GM10266 (cell line): ENCODE data around the gene ZNF430.
"Not testable (repeated sequence)": the region's sequence is repeated elsewhere in the genome, so short reads cannot be mapped to it uniquely, and the experiment has no call there.

Experiments used
- DNase-seq: peaks from one replicate; pipeline ENCODE4 v3.0.0; 2012; ENCODE audit errors: extremely low spot score
- TF ChIP-seq, protein P1 (sequence below): IDR thresholded peaks from 2 replicates; pipeline ENCODE4 v1.5.1; 2012; ENCODE audit warnings: mild to moderate bottlenecking, low read depth; ENCODE audit not compliant: control insufficient read depth, insufficient read depth; ENCODE audit errors: missing control alignments

ZNF430 gene

DNA sequence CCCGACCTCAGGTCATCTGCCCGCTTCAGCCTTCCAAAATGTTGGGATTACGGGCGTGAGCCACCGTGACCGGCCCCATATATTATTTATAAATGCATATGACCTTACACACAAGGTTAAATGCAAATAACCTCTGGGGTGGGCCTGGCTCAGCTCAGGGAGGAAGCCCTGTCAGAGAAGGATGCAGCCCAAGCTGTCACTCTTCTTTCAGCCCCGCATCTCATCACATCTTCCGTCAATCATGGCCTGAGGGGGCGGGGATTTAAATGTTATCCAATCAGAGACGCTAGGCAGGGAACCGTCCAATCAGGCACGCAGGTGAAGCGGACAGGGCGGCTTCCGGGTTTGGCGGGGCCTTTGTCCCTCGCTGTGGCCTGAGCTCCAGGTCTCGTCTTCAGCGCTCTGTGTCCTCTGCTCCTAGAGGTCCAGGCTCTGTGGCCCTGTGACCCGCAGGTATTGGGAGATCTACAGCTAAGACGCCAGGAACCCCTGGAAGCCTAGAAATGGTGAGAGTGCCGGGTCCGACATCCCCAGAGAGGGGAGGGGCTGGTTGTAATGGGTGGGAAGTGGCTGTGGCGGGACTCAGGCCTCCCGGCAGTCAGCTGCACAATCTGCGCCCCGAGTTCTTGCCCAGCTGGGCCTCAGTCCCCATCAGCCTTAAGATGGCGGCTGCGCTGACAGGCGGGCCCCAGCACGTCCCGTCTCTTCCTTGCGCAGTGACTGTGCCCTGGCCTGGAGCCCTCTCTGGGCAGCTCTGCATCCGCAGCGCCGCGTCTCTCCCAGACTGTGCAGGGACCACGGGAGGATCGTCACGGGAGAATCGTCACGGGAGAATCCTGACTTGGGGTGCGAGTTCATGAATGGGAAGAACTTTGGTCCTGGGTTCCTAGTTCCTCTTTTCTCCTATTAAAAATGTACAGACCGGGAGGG is at the start of gene ZNF430:
ZNF430 (plus strand) TSS at position 360 of the 930 bp plus-strand sequence; CDS start at position 504, 144 bp downstream.
- DNase-seq, result peak; percentile 84
- TF ChIP-seq, protein P1, sequence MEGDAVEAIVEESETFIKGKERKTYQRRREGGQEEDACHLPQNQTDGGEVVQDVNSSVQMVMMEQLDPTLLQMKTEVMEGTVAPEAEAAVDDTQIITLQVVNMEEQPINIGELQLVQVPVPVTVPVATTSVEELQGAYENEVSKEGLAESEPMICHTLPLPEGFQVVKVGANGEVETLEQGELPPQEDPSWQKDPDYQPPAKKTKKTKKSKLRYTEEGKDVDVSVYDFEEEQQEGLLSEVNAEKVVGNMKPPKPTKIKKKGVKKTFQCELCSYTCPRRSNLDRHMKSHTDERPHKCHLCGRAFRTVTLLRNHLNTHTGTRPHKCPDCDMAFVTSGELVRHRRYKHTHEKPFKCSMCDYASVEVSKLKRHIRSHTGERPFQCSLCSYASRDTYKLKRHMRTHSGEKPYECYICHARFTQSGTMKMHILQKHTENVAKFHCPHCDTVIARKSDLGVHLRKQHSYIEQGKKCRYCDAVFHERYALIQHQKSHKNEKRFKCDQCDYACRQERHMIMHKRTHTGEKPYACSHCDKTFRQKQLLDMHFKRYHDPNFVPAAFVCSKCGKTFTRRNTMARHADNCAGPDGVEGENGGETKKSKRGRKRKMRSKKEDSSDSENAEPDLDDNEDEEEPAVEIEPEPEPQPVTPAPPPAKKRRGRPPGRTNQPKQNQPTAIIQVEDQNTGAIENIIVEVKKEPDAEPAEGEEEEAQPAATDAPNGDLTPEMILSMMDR, result no peak

DNA sequence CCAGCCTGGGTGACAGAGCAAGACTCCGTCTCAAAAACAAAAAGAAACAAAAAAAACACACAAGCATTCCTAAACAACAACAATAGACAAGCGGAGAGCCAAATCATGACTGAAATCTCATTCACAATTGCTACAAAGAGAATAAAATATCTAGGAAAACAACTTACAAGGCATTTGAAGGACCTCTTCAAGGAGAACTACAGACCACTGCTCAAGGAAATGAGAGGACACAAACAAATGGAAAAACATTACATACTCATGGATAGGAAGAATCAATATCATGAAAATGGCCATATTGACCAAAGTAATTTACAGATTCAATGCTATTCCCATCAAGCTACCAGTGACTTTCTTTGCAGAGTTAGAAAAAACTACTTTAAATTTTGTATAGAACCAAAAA is 27.7 kb upstream of the ZNF430 start:
- not testable (repeated sequence) for DNase-seq

DNA sequence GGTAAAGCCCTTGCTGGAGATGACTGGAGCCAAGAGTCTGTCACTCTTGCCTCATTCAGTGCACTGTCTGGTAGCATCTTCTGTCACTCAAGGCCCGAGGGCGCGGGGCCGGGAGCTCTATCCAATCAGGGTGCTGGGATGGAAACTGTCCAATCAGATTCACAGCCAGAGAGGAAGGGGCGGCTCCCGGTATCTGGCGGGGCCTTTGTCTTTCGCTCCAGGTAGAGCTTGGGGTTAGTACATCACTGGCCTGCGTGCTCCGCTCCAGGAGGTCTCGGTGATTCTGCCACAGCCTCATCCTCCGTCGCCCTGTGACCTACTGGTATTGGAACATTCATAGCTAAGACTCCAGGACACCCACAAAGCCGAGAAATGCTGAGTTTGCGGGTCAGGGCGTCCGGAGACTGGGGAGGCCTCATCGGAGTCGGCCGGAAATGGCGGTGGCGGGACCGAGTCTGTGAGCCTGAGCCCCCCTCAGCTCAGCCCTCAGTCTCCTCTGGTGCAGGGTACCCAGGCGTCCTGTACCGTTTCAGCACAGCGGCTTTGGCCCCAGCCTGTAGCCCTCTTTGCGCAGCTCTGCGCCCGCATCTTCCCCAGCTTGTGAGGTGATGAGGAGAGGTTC is 20.6 kb upstream of the ZNF430 start:
- peak; percentile 55 for DNase-seq
- TF ChIP-seq, protein P1, result no peak

DNA sequence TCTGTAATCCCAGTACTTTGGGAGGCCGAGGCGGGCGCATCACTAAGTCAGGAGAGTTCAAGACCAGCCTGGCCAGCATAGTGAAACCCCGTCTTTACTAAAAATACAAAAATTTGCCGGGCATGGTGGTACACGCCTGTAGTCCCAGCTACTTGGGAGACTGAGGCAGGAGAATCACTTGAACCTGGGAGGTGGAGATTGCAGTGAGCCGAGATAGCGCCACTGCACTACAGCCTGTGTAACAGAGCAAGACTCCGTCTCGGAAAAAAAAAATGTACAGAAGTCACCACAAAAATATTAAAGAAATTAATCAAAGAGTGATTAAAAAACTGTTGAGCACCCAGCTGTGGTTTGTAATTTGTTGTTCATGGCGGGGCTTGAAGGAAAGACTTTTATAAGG is 781 bp downstream of the ZNF430 start:
- DNase-seq, result not testable (repeated sequence)

DNA sequence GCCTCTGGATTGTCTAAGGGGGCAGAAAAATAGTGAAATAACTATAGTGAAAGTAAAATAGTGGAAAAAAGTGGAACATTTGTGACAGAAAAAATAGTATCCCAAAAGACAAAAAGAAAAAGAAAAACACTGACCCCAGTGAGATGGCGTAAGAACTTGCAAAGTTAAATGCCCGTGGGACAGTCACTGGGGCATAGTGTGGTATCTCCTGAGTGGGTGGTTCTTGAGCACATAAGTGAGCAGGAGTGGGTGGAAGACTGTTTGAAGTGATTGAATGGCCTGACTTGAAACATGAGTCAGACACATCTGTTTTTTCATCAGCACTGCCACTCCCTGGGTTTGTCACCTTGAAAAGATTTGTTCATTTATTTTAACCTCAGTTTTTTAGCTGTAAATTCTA is 2.5 kb downstream of the ZNF430 start:
- DNase-seq, result no peak
- TF ChIP-seq, protein P1, result no peak

DNA sequence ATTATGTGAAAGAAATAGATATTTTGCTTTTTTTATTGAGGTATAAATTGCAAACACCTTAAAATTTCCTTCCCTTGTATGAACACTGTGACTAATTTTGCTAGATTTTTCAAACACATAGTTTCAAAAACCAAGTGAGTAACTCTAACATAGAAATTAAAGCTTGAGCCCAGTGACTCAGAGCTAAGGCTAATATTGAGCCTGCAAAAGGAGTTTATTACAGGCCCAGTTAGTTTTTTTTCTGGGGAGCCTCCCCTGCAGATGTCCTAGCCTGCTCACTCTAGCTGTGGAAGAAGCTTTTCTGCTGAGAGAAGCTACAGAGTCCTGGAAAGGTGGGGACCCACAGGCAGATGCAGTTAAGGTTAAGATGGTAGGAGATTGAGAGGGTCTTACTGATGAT is 3.4 kb downstream of the ZNF430 start:
- DNase-seq, result no peak
- TF ChIP-seq, protein P1, result no peak

DNA sequence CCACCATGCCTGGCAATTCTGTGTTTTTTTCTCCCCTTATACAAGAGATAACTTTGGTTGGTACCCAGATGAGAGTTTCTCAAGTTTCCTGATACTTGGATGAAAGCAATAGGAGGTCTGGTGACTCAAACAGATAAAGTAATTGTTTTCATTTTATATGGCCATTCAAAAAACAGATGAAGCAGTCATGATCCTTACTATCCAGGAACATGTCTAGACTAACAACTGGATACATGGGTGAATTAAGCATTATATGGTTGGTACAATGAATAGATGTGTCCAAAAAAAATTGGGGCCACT is 8.5 kb downstream of the ZNF430 start:
- TF ChIP-seq, protein P1, result no peak
- no peak for DNase-seq

DNA sequence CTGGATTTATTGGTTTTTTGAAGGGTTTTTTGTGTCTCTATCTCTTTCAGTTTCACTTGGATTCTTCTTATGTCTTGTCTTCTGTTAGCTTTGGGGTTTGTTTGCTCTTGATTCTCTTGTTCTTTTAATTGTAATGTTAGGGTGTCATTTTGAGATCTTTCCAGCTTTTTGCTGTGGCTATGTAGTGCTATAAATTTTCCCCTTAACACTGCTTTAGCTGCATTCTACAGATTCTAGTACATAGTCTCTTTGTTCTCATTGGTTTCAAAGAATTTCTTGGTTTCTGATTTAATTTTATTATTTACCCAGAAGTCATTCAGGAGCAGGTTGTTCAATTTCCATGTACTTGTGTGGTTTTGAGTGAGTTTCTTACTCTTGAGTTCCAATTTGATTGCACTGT is 24.6 kb downstream of the ZNF430 start:
- no peak for DNase-seq
- TF ChIP-seq, protein P1, result no peak
